Articular chondrocyte of knee joint (primary cell): ENCODE data around the gene DAPK3. TPM values are rescaled to one million over a fixed set of nuclear protein-coding genes. Genes with fewer than 3 reads are reported as not detected.

ENCODE experiments used
- small RNA-seq: library from RNA; depleted of rRNA; stranded (forward); fragments of <200 nt; gene quantifications from one replicate; pipeline ENCODE3, GENCODE V24; 2012
- total RNA-seq: library from RNA; depleted of rRNA; stranded (reverse); fragments of >200 nt; gene quantifications from 2 replicates; pipeline ENCODE4 v1.2.3, GENCODE V29; 2012

Gene DAPK3
- 77.7 and 81.7 TPM in 2 replicates for total RNA-seq

DNA sequence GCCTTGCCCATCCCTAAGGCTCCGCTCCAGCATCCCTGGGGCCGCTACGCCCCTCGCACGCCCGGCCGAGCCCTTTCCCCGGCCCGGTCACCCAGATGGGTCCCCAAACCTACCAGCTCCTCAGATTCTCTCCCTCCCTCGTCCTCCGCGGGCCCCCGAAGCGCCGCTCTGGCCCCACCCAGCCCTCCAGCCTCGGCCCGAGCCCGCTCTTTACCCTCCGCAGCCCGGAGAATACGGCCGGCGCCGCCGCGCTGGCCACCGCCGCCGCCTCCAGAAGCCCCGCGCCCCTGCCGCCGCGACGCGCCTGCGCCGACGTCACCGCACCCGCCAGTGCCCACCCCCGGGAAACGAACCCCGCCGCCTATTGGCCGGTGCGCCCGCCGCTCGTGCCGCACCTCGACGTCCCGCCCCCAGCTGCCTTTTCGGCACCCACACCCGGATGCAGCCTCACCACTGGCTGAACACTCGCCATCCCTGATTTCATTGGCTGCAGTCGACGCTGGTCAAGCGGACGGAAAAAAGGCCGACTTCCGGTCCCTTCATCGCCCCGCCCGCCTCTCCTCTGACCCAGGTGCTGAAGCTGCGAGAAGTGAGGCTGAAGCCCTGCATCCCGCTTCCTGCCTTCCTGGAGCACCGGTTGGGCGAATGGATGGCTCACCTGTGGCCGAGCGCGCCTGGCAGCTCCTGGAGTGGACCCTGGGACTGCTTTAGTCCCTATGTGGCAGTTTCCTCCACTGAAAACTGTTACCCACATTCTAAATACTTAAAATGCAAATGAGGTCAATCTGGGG, at the start of gene DAPK3:
Gene DAPK3 (minus strand): TSS at position 292 of the 791 bp plus-strand sequence. CDS start 1,364 bp downstream, outside the sequence.

DNA sequence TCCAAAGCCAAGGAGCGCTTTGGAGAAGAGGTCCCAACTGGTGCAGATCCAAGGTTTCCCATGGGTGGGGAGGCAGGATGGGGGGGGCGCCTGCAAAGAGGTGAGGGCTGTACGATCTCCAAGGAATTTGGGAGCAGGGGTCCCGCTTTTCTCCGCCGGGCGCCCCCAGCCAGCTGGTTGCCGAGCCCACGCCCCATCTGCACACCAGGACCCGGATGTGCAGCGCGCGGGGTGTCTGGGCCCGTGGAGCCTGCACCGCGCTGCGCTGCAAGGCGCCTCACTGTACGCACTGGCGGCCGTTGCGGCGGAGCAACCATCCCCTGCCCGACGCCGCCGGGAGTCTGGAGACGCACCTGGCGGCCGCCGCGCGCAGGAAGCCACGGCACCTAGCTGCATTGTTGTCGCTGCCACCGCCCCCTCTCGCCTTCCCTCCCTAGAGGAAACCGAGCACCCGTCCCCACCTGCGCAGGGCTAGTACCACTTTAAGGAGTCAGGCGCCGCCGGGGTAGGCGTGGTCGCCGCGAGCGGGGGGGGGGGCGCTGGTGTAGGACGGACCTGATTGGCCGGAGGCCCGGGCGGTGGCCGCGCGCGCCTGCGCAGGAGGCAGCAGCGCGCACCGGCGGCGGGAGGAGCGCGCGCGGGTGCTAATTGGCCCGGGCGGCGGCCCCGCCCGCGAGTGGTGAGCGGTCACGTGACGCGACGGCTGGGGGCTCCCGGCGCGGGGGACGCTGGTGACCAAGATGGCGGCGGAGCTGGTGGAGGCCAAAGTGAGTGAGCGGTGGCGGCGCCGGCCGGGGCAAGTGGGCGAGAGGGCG, 36.3 kb upstream of the DAPK3 start, which contains the start of gene PIAS4:
Gene PIAS4 (plus strand): TSS at position 716 of the 815 bp plus-strand sequence. CDS start 25 bp downstream, at position 741.

DNA sequence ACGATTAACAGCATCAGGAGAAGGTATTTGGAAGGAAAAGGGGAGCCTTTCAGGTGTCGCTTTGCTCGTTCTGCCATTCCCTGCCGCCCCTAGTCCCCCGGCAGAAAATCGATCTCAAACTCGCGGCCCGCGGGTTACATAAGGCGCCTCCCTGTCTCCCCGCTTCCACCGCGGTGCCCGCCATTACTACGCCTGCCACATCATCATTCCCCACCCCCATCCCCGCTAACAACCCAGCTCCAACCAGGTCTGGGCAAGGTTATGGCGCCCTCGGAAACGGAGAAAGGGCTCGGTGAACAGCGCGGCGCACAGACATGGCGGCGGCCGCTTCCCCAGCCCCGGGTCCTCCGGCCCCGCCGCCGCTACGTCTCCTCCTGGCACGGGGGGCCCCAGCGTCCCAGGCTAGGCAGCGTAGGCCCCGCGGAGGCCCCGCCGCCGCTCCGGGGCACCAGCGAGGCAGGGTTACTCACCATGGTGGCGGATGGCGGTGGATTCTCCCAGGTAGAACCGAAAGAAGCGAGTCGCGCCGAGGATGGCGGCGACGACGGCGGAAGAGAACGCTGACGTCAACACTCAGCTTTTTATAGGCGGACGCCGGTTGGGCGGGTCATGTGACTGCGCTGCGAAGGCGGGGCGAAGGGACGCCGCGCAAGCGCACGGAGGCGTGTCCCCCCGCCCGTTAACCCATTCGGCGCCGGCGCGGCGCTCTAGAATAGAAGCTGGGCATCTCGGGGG, 14.2 kb upstream of the DAPK3 start, which contains the start of gene EEF2:
Gene EEF2 (minus strand): TSS at position 556 of the 735 bp plus-strand sequence. CDS start 83 bp downstream, at position 473.

DNA sequence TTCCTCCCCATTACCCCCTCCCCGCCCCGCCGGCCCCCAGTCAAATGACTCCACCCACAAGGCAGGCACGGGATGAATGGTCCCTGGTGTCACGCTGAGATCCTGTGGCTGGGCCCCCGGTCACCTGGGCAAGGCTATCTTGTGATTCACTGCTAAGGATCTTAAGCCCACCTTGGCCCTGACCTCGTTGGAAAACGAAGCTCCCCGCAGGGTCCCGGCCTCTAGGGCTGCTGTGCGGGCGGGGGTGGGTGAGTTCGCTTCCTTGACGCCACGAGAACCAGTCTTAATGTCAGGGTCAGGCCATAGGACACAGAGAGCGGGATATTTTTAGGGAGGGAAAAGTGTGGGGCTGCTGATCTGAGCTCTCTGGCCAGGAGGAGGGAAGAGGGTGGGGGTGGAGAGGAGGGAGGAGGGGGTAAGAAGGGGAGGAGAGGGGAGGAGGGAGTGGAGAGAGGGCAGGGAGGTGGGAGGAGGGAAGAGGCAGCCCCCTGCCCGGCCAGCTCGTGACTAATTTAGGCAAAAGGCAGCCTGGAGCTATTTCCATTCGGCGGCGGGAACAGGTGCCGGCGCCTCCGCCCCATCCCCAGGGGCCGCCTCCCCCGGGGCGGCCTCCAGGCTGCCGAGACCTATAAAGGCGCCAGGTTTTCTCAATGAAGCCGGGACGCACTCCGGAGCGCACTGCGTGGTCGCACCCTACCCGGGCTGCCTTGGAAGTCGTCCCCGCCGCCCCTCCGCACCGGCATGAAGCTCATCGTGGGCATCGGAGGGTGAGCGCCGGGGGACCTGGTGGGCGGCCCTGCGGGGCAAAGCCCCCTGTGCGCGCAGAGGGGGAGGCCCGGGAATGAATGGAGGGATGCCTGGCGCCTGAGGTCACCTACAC, 37.7 kb downstream of the DAPK3 start, which contains the start of gene NMRK2:
Gene NMRK2 (plus strand): TSS at position 139 of the 880 bp plus-strand sequence. CDS start 603 bp downstream, at position 742.

Small RNA genes lying within 50 kb of the gene (small RNA-seq; reads per million reads assigned to genes)
- gene RN7SL202P: not detected
- gene SNORD37: 8.6 reads per million, percentile 93 among the genes with 10 or more reads in this experiment

Other genes starting within 250 kb of the DAPK3 start
- gene APBA3, start 209.4 kb downstream of the DAPK3 start, total RNA-seq: 11.1 and 11.8 TPM in 2 replicates
- gene MRPL54, start 208.4 kb downstream of the DAPK3 start, total RNA-seq: 38.4 and 39.2 TPM in 2 replicates
- gene RAX2, start 198.9 kb downstream of the DAPK3 start, total RNA-seq: not detected in 2 replicates
- 0.39 and 0.65 TPM in 2 replicates for gene MATK, start 184.7 kb downstream of the DAPK3 start, total RNA-seq
- gene ZFR2, start 102.1 kb downstream of the DAPK3 start, total RNA-seq: not detected in 2 replicates
- gene ATCAY, start 90.4 kb downstream of the DAPK3 start, total RNA-seq: under 0.01 and 0.32 TPM in 2 replicates
- not detected in 2 replicates for gene NMRK2, start 38.0 kb downstream of the DAPK3 start, total RNA-seq
- gene EEF2, start 14.4 kb upstream of the DAPK3 start, total RNA-seq: 1,978 and 3,029 TPM in 2 replicates
- gene PIAS4, start 36.6 kb upstream of the DAPK3 start, total RNA-seq: 14.6 and 20.0 TPM in 2 replicates
- 27.8 and 28.4 TPM in 2 replicates for gene ZBTB7A, start 95.8 kb upstream of the DAPK3 start, total RNA-seq
- 146 and 215 TPM in 2 replicates for gene MAP2K2, start 153.0 kb upstream of the DAPK3 start, total RNA-seq
- gene CREB3L3, start 182.5 kb upstream of the DAPK3 start, total RNA-seq: not detected in 2 replicates
- 8.8 and 11.7 TPM in 2 replicates for gene SIRT6, start 211.5 kb upstream of the DAPK3 start, total RNA-seq
- gene ANKRD24, start 211.6 kb upstream of the DAPK3 start, total RNA-seq: 0.91 and 0.97 TPM in 2 replicates